Amniotic epithelial cell (primary cell): Measurements from ENCODE around the gene AFAP1.

Experiments used
- DNase-seq: peaks from one replicate; pipeline ENCODE4 v3.0.0-alpha.2; 2010; ENCODE audit warnings: low read depth

The AFAP1 gene

GRCh38 chr4:7915875-7916242 lies 23.8 kb downstream of the AFAP1 start:
- DNase-seq: no peak

- DNase-seq: no peak
Observed at GRCh38 chr4:7912826-7913225, 26.8 kb downstream of the AFAP1 start.

- peak; percentile 87 for DNase-seq
Observed at GRCh38 chr4:7910952-7911578, 28.6 kb downstream of the AFAP1 start.

GRCh38 chr4:7910263-7910896 lies 29.3 kb downstream of the AFAP1 start:
- peak; percentile 90 for DNase-seq

GRCh38 chr4:7909463-7910262 lies 30.0 kb downstream of the AFAP1 start:
- DNase-seq: no peak

- DNase-seq: no peak
Observed at GRCh38 chr4:7908668-7909067, 31.0 kb downstream of the AFAP1 start.

GRCh38 chr4:7907142-7907541 lies 32.5 kb downstream of the AFAP1 start:
- no peak for DNase-seq

- peak; percentile 65 for DNase-seq
Observed at GRCh38 chr4:7906171-7906701, 33.4 kb downstream of the AFAP1 start.

GRCh38 chr4:7904952-7905915 lies 34.4 kb downstream of the AFAP1 start:
- DNase-seq: peak; percentile 96

- DNase-seq: peak; percentile 80
Observed at GRCh38 chr4:7903791-7904516, 35.7 kb downstream of the AFAP1 start.

GRCh38 chr4:7902826-7903225 lies 36.8 kb downstream of the AFAP1 start:
- DNase-seq: no peak

- DNase-seq: no peak
Observed at GRCh38 chr4:7902101-7902553, 37.5 kb downstream of the AFAP1 start.

- no peak for DNase-seq
Observed at GRCh38 chr4:7901311-7901885, 38.3 kb downstream of the AFAP1 start.

- DNase-seq: no peak
Observed at GRCh38 chr4:7900334-7900909, 39.2 kb downstream of the AFAP1 start.

- DNase-seq: no peak
Observed at GRCh38 chr4:7899184-7899869, 40.3 kb downstream of the AFAP1 start.

- no peak for DNase-seq
Observed at GRCh38 chr4:7898385-7898784, 41.3 kb downstream of the AFAP1 start.

GRCh38 chr4:7897811-7898210 lies 41.9 kb downstream of the AFAP1 start:
- no peak for DNase-seq

GRCh38 chr4:7894677-7895181 lies 44.9 kb downstream of the AFAP1 start:
- DNase-seq: no peak

- no peak for DNase-seq
Observed at GRCh38 chr4:7894098-7894676, 45.5 kb downstream of the AFAP1 start.
